ENCODE data around the gene CABLES1. TPM values are rescaled to one million over a fixed set of nuclear protein-coding genes. Genes with fewer than 3 reads are reported as not detected.

Gene CABLES1
- total RNA-seq, 1 experiment from 2014 or later = 16.2 TPM

- Mint-ChIP-seq H3K9me3 (ENCODE audit: low read depth, unreplicated experiment) (peaks cover 2% of the 10 kb centered on the region), H3K4me3 (ENCODE audit: low read depth, unreplicated experiment) (no peak overlapping the region), H3K27ac (ENCODE audit: unreplicated experiment) (no peak overlapping the region), H3K27me3 (ENCODE audit: unreplicated experiment) (no peaks in the 10 kb centered on the region), H3K36me3 (ENCODE audit: insufficient read depth, unreplicated experiment) (peaks cover 5% of the 10 kb centered on the region), H3K4me1 (ENCODE audit: low read depth, unreplicated experiment) (peaks cover 10% of the 10 kb centered on the region)
- intact Hi-C loops (cut with micrococcal nuclease; ENCODE audit: unreplicated experiment) = no loop called here
- no TSS peak for BruUV-seq (replicated peaks)
- CTCF ChIA-PET = interaction anchor here (0.6 kb wide), 1 partner anchor 209 kb away, joined by 7 read pairs; no protein-coding TSS in a partner anchor
- DNase-seq = no peak
- no peak for TF ChIP-seq CTCF (IDR thresholded peaks at IDR 0.05; ENCODE audit: unreplicated experiment)
Measured at GRCh38 chr18:23276451-23276850, 141.2 kb downstream of the CABLES1 start.

GRCh38 chr18:23277399-23277798, 142.1 kb downstream of the CABLES1 start:
- H3K27ac Mint-ChIP-seq (ENCODE audit: unreplicated experiment) = no peak overlapping the region
- H3K27me3 Mint-ChIP-seq (ENCODE audit: unreplicated experiment) = no peaks in the 10 kb centered on the region
- BruUV-seq (replicated peaks) = no TSS peak
- no peak overlapping the region for H3K4me3 Mint-ChIP-seq (ENCODE audit: low read depth, unreplicated experiment)
- no peak for DNase-seq
- CTCF ChIA-PET = no interaction called here
- H3K9me3 Mint-ChIP-seq (ENCODE audit: low read depth, unreplicated experiment) = peaks cover 2% of the 10 kb centered on the region
- TF ChIP-seq CTCF (IDR thresholded peaks at IDR 0.05; ENCODE audit: unreplicated experiment) = no peak
- peaks cover 18% of the 10 kb centered on the region for H3K4me1 Mint-ChIP-seq (ENCODE audit: low read depth, unreplicated experiment)
- peaks cover 14% of the 10 kb centered on the region for H3K36me3 Mint-ChIP-seq (ENCODE audit: insufficient read depth, unreplicated experiment)
- intact Hi-C loops (cut with micrococcal nuclease; ENCODE audit: unreplicated experiment) = no loop called here

GRCh38 chr18:23279931-23280330, 144.6 kb downstream of the CABLES1 start:
- H3K27ac Mint-ChIP-seq (ENCODE audit: unreplicated experiment) = no peak overlapping the region
- CTCF ChIA-PET = no interaction called here
- no peak for DNase-seq
- peaks cover 10% of the 10 kb centered on the region for H3K36me3 Mint-ChIP-seq (ENCODE audit: insufficient read depth, unreplicated experiment)
- peaks cover 2% of the 10 kb centered on the region for H3K9me3 Mint-ChIP-seq (ENCODE audit: low read depth, unreplicated experiment)
- peaks cover 38% of the 10 kb centered on the region for H3K4me1 Mint-ChIP-seq (ENCODE audit: low read depth, unreplicated experiment)
- no TSS peak for BruUV-seq (replicated peaks)
- no peaks in the 10 kb centered on the region for H3K27me3 Mint-ChIP-seq (ENCODE audit: unreplicated experiment)
- intact Hi-C loops (cut with micrococcal nuclease; ENCODE audit: unreplicated experiment) = loop anchor here (5.0 to 10.0 kb wide), 2 partner anchors 55 to 97 kb away; no protein-coding TSS in a partner anchor
- TF ChIP-seq CTCF (IDR thresholded peaks at IDR 0.05; ENCODE audit: unreplicated experiment) = no peak
- no peak overlapping the region for H3K4me3 Mint-ChIP-seq (ENCODE audit: low read depth, unreplicated experiment)

- intact Hi-C loops (cut with micrococcal nuclease; ENCODE audit: unreplicated experiment) = loop anchor here (5.0 to 10.0 kb wide), 2 partner anchors 56 to 96 kb away; no protein-coding TSS in a partner anchor
- H3K9me3 Mint-ChIP-seq (ENCODE audit: low read depth, unreplicated experiment) = peaks cover 2% of the 10 kb centered on the region
- BruUV-seq (replicated peaks) = no TSS peak
- H3K4me3 Mint-ChIP-seq (ENCODE audit: low read depth, unreplicated experiment) = no peak overlapping the region
- H3K36me3 Mint-ChIP-seq (ENCODE audit: insufficient read depth, unreplicated experiment) = peaks cover 10% of the 10 kb centered on the region
- CTCF ChIA-PET = interaction anchor here (1.5 kb wide), 1 partner anchor 53 kb away, joined by 4 read pairs; no protein-coding TSS in a partner anchor
- no peak overlapping the region for H3K27ac Mint-ChIP-seq (ENCODE audit: unreplicated experiment)
- no peaks in the 10 kb centered on the region for H3K27me3 Mint-ChIP-seq (ENCODE audit: unreplicated experiment)
- H3K4me1 Mint-ChIP-seq (ENCODE audit: low read depth, unreplicated experiment) = peaks cover 47% of the 10 kb centered on the region
- no peak for TF ChIP-seq CTCF (IDR thresholded peaks at IDR 0.05; ENCODE audit: unreplicated experiment)
- no peak for DNase-seq
Measured at GRCh38 chr18:23280844-23281243, 145.6 kb downstream of the CABLES1 start.

All from Calu3 (cell line).